Caco-2 (cell line): ENCODE measurements around the gene CDH13. TPM values are rescaled to one million over a fixed set of nuclear protein-coding genes. Genes with fewer than 3 reads are reported as not detected.
A peak's percentile ranks its signal among the peaks of the same experiment; 100 is the strongest.

Experiments
- BruUV-seq: library from RNA; stranded (reverse); fragments of 400-500 nt; replicated peaks from 2 replicates; lab custom pipeline; 2021; lab: Mats Ljungman, UMichigan
- CTCF ChIA-PET: fragments of 300-600 bp; sonication (Branson Sonifier 250); formaldehyde crosslinking; loops from one replicate; lab custom pipeline; 2022; ENCODE audit warnings: antibody characterized with exemption; lab: Charles Lee
- POLR2A ChIA-PET: fragments of 300-600 bp; sonication (Branson Sonifier 250); formaldehyde crosslinking; loops from one replicate; lab custom pipeline; 2022; ENCODE audit warnings: antibody characterized with exemption; lab: Charles Lee
- DNase-seq, 2 experiments: peaks; one replicate each; pipeline versions ENCODE4 v3.0.0 to v3.0.0-alpha.2; 2020 to 2022
- H3K27me3 ChIP-seq: replicated peaks from 2 replicates; pipeline ENCODE4 v1.6.0; 2011; ENCODE audit warnings: low read length; ENCODE audit not compliant: control insufficient read depth, insufficient read depth
- H3K36me3 ChIP-seq: 2 replicates; pipeline ENCODE4 v1.5.1; 2011; ENCODE audit warnings: low read length; ENCODE audit not compliant: control insufficient read depth, insufficient read depth
- H3K4me1 ChIP-seq: fragments of 250-450 bp; sonication (Bioruptor Pico); 2 replicates; pipeline ENCODE4 v1.5.1; 2020; ENCODE audit warnings: mild to moderate bottlenecking
- H3K4me3 ChIP-seq: 2 replicates; pipeline ENCODE4 v1.5.1; 2011; ENCODE audit warnings: low read depth, mild to moderate bottlenecking, control low read depth, low read length
- H3K9me3 ChIP-seq: fragments of 250-450 bp; sonication (Bioruptor Pico); 2 replicates; pipeline ENCODE4 v1.5.1; 2020; ENCODE audit warnings: mild to moderate bottlenecking, moderate library complexity
- H3K27ac Mint-ChIP-seq: one replicate; pipeline ENCODE4 v1.8.0; 2022; ENCODE audit warnings: mixed read lengths; ENCODE audit not compliant: unreplicated experiment
- H3K27me3 Mint-ChIP-seq: one replicate; pipeline ENCODE4 v1.8.0; 2022; ENCODE audit warnings: mixed read lengths; ENCODE audit not compliant: insufficient read depth, unreplicated experiment
- H3K36me3 Mint-ChIP-seq: one replicate; pipeline ENCODE4 v1.8.0; 2022; ENCODE audit warnings: mild to moderate bottlenecking, mixed read lengths; ENCODE audit not compliant: insufficient read depth, unreplicated experiment
- H3K4me1 Mint-ChIP-seq: one replicate; pipeline ENCODE4 v1.8.0; 2022; ENCODE audit warnings: low read depth, mixed read lengths; ENCODE audit not compliant: unreplicated experiment
- H3K4me3 Mint-ChIP-seq: one replicate; pipeline ENCODE4 v1.8.0; 2022; ENCODE audit warnings: mild to moderate bottlenecking, moderate library complexity, mixed read lengths; ENCODE audit not compliant: unreplicated experiment
- H3K9me3 Mint-ChIP-seq: one replicate; pipeline ENCODE4 v1.8.0; 2022; ENCODE audit warnings: mixed read lengths; ENCODE audit not compliant: unreplicated experiment
- CTCF ChIP-seq, 2 experiments: fragments of 200-600 bp in 1 of 2; IDR thresholded peaks; 1 replicate in 1 of 2; 2 replicates in 1 of 2; pipeline versions ENCODE4 v1.5.1 to v1.8.0; 2011 to 2022; ENCODE audit warnings: antibody characterized with exemption in 1 of 2, control low read depth in 1 of 2, inconsistent platforms in 1 of 2, low read depth in 1 of 2, low read length in 1 of 2, mild to moderate bottlenecking in 1 of 2, moderate library complexity in 1 of 2; ENCODE audit not compliant: insufficient read depth in 1 of 2, severe bottlenecking in 1 of 2, unreplicated experiment in 1 of 2
- intact Hi-C: fragments of 100-400 bp; cut with micrococcal nuclease; formaldehyde crosslinking; loops from one replicate; pipeline ENCODE4 v1.10.0; 2022; ENCODE audit not compliant: unreplicated experiment
- total RNA-seq: library from RNA; stranded (reverse); gene quantifications from 2 replicates; pipeline ENCODE4 v1.2.3, GENCODE V29; 2022

Gene CDH13
- total RNA-seq, 1 experiment from 2014 or later: 2.2 TPM

DNA sequence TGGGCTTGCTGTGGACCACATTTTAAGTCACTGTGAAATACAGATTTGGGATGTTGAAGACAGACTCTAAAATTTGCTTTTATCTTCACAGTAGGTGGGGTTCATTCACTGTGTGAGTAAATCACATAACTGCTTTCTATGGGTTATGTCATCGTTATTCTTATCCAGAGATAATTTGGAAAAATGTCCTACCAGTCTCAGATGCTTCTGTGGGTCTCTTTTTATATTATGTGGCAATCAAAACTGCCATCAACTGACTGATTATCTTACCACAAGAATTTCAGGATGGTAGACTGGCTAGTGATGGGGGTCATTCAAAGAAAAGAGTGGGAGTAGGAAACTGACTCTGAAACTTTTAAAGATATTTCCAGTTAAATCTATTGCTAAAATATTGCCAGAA lies 1184.1 kb downstream of the CDH13 start:
- no peaks in the 10 kb centered on the region for H3K27me3 Mint-ChIP-seq

DNA sequence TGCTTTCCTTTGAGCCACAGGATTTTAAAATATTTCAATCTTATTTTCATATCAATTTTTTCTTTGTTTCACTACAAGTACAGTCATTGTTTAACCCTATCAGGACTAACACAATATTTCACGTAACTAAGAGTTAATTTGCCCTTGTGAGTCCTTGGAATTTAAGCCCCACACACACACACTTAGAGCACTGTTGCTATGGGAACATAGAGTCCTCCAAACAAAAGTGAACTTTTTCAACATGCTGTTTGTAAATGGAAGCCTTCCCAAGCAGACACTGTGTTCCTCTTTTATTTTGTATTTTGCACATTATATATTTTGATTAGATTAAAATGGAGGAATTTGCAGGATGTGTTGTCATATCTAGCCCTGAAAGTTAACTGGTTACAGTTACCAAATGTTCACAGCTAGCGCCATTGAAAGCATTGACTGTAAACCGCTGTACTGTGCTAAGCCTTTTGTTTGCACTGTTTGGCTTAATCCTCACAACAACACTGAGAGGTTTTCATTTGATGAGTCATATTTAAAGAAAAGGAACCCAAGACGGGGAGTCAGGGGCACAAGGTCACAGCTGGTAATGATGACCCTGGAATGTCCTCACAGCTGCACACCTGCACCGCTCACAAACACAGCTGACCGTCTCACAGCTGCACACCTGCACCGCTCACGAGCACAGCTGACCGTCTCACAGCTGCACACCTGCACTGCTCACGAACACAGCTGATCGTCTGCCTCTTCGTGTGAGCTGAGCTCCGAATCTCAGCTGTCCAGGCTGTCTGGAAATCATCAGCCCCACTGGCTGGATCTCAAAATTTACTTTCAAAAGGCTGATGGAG lies 1187.3 kb downstream of the CDH13 start:
- POLR2A ChIA-PET: interaction anchor here (0.5 kb wide), 1 partner anchor 265 kb away, joined by 4 read pairs; no protein-coding TSS in a partner anchor
- Histone ChIP-seq H3K4me1 (peaks cover 15% of the 10 kb centered on the region), H3K27me3 (no peaks in the 10 kb centered on the region), H3K9me3 (no peaks in the 10 kb centered on the region), H3K4me3 (no peak overlapping the region), H3K36me3 (no peaks in the 10 kb centered on the region)
- H3K4me3 Mint-ChIP-seq: peak overlapping the region; percentile 19
- no TSS peak for BruUV-seq
- peak; percentile 73 to 77 for DNase-seq
- intact Hi-C loops: no loop called here
- TF ChIP-seq CTCF (IDR thresholded peaks at IDR 0.05; ENCODE audit: insufficient read depth in 1 of 2, low read depth in 1 of 2, low read length in 1 of 2, severe bottlenecking in 1 of 2, unreplicated experiment in 1 of 2): no peak
- H3K4me1 Mint-ChIP-seq: peaks cover 14% of the 10 kb centered on the region
- CTCF ChIA-PET: interaction anchor here (0.6 to 1.1 kb wide), 2 partner anchors 12 to 56 kb away, joined by 4 to 5 read pairs; no protein-coding TSS in a partner anchor
- H3K9me3 Mint-ChIP-seq: no peaks in the 10 kb centered on the region
- H3K27me3 Mint-ChIP-seq: no peaks in the 10 kb centered on the region
- H3K27ac Mint-ChIP-seq: peak overlapping the region; percentile 72
- peaks cover 38% of the 10 kb centered on the region for H3K36me3 Mint-ChIP-seq

More for the DNA sequence above, 1184.1 kb downstream of the CDH13 start:
- intact Hi-C loops: no loop called here
- no peak for DNase-seq
- Histone ChIP-seq H3K4me1 (peaks cover 18% of the 10 kb centered on the region), H3K9me3 (no peaks in the 10 kb centered on the region), H3K27me3 (no peaks in the 10 kb centered on the region), H3K4me3 (no peak overlapping the region), H3K36me3 (no peaks in the 10 kb centered on the region)
- ChIA-PET POLR2A (no interaction called here), CTCF (no interaction called here)
- H3K4me1 Mint-ChIP-seq: peaks cover 23% of the 10 kb centered on the region
- peaks cover 52% of the 10 kb centered on the region for H3K36me3 Mint-ChIP-seq
- no peak for TF ChIP-seq CTCF (IDR thresholded peaks at IDR 0.05; ENCODE audit: insufficient read depth in 1 of 2, low read depth in 1 of 2, low read length in 1 of 2, severe bottlenecking in 1 of 2, unreplicated experiment in 1 of 2)
- no peak overlapping the region for H3K4me3 Mint-ChIP-seq
- H3K27ac Mint-ChIP-seq: no peak overlapping the region
- BruUV-seq: no TSS peak
- no peaks in the 10 kb centered on the region for H3K9me3 Mint-ChIP-seq

- intact Hi-C loops: no loop called here
- ChIA-PET POLR2A (no interaction called here), CTCF (interaction anchor here (1.1 kb wide), 1 partner anchor 12 kb away, joined by 5 read pairs; no protein-coding TSS in a partner anchor)
- no peaks in the 10 kb centered on the region for H3K27me3 Mint-ChIP-seq
- Histone ChIP-seq H3K4me1 (peaks cover 15% of the 10 kb centered on the region), H3K36me3 (no peaks in the 10 kb centered on the region), H3K9me3 (no peaks in the 10 kb centered on the region), H3K27me3 (no peaks in the 10 kb centered on the region), H3K4me3 (no peak overlapping the region)
- no peaks in the 10 kb centered on the region for H3K9me3 Mint-ChIP-seq
- peak overlapping the region; percentile 72 for H3K27ac Mint-ChIP-seq
- peaks cover 9% of the 10 kb centered on the region for H3K4me1 Mint-ChIP-seq
- TF ChIP-seq CTCF (IDR thresholded peaks at IDR 0.05; ENCODE audit: insufficient read depth in 1 of 2, low read depth in 1 of 2, low read length in 1 of 2, severe bottlenecking in 1 of 2, unreplicated experiment in 1 of 2): no peak
- H3K4me3 Mint-ChIP-seq: peak overlapping the region; percentile 19
- H3K36me3 Mint-ChIP-seq: peaks cover 34% of the 10 kb centered on the region
- BruUV-seq: no TSS peak
- DNase-seq: no peak
Observed at GRCh38 chr16:83814659-83814985, 1187.9 kb downstream of the CDH13 start.
